ACC112 (cell line): ENCODE results near the gene MLH1.
"Not testable (repeated sequence)": the region's sequence is repeated elsewhere in the genome, so short reads cannot be mapped to it uniquely, and the experiment has no call there.

Experiments used
- H2AFZ ChIP-seq: fragments of 200-600 bp; sonication (generic); one replicate; pipeline ENCODE4 v1.6.0; 2017; ENCODE audit warnings: antibody characterized with exemption, low read length; ENCODE audit not compliant: unreplicated experiment
- H3K27ac ChIP-seq: fragments of 200-600 bp; sonication (generic); 2 replicates; pipeline ENCODE4 v1.5.1; 2014; ENCODE audit warnings: low read depth, mild to moderate bottlenecking, antibody characterized with exemption, low read length, moderate library complexity
- H3K27me3 ChIP-seq: fragments of 200-600 bp; sonication (generic); 2 replicates; pipeline ENCODE4 v1.6.1; 2014; ENCODE audit warnings: mild to moderate bottlenecking, antibody characterized with exemption, low read length, moderate library complexity, mixed read lengths; ENCODE audit not compliant: insufficient read depth
- H3K36me3 ChIP-seq: fragments of 200-600 bp; sonication (generic); 2 replicates; pipeline ENCODE4 v1.6.1; 2016; ENCODE audit warnings: mild to moderate bottlenecking, antibody characterized with exemption, low read length, moderate library complexity, mixed read lengths; ENCODE audit not compliant: insufficient read depth
- H3K4me1 ChIP-seq: fragments of 200-600 bp; sonication (generic); one replicate; pipeline ENCODE4 v1.6.1; 2016; ENCODE audit warnings: low read length, mixed read lengths; ENCODE audit not compliant: insufficient read depth, unreplicated experiment, control insufficient read depth
- H3K4me3 ChIP-seq: fragments of 200-600 bp; sonication (generic); 2 replicates; pipeline ENCODE4 v1.5.1; 2014; ENCODE audit warnings: mild to moderate bottlenecking, low read depth, low read length
- H3K79me2 ChIP-seq: fragments of 200-600 bp; sonication (generic); one replicate; pipeline ENCODE4 v1.6.0; 2016; ENCODE audit warnings: low read length; ENCODE audit not compliant: control insufficient read depth, unreplicated experiment, insufficient read depth

MLH1 gene

GRCh38 chr3:36957862-36958686 lies 35.2 kb upstream of the MLH1 start:
- Histone ChIP-seq H3K27me3 (no peaks in the 10 kb centered on the region), H2AFZ (no peak overlapping the region), H3K4me1 (peaks cover 34% of the 10 kb centered on the region), H3K36me3 (no peaks in the 10 kb centered on the region), H3K79me2 (no peaks in the 10 kb centered on the region), H3K4me3 (peak overlapping the region; percentile 56), H3K27ac (peak overlapping the region; percentile 93)

GRCh38 chr3:36959821-36960220 lies 33.5 kb upstream of the MLH1 start:
- H3K79me2 ChIP-seq: no peaks in the 10 kb centered on the region
- no peak overlapping the region for H2AFZ ChIP-seq
- no peaks in the 10 kb centered on the region for H3K36me3 ChIP-seq
- peaks cover 27% of the 10 kb centered on the region for H3K4me1 ChIP-seq
- H3K4me3 ChIP-seq: no peak overlapping the region
- H3K27ac ChIP-seq: no peak overlapping the region
- no peaks in the 10 kb centered on the region for H3K27me3 ChIP-seq

- H2AFZ ChIP-seq: no peak overlapping the region
- peaks cover 23% of the 10 kb centered on the region for H3K4me1 ChIP-seq
- H3K27ac ChIP-seq: no peak overlapping the region
- H3K27me3 ChIP-seq: no peaks in the 10 kb centered on the region
- no peaks in the 10 kb centered on the region for H3K36me3 ChIP-seq
- no peak overlapping the region for H3K4me3 ChIP-seq
- no peaks in the 10 kb centered on the region for H3K79me2 ChIP-seq
Measured at GRCh38 chr3:36960502-36960901, 32.8 kb upstream of the MLH1 start.

- H3K79me2 ChIP-seq, H3K36me3 ChIP-seq: not testable (repeated sequence)
- peaks cover 12% of the 10 kb centered on the region for H3K4me1 ChIP-seq
Measured at GRCh38 chr3:36963008-36963407, 30.3 kb upstream of the MLH1 start.

GRCh38 chr3:36964331-36964730 lies 29.0 kb upstream of the MLH1 start:
- no peak overlapping the region for H2AFZ ChIP-seq
- H3K27ac ChIP-seq: no peak overlapping the region
- H3K4me1 ChIP-seq: peaks cover under 1% of the 10 kb centered on the region
- H3K79me2 ChIP-seq: no peaks in the 10 kb centered on the region
- no peak overlapping the region for H3K4me3 ChIP-seq
- no peaks in the 10 kb centered on the region for H3K36me3 ChIP-seq
- H3K27me3 ChIP-seq: no peaks in the 10 kb centered on the region

More at GRCh38 chr3:36963008-36963407, 30.3 kb upstream of the MLH1 start:
- H3K4me3 ChIP-seq, H3K27ac ChIP-seq, H2AFZ ChIP-seq, H3K27me3 ChIP-seq: not testable (repeated sequence)

- Histone ChIP-seq H3K36me3 (no peaks in the 10 kb centered on the region), H3K27ac (no peak overlapping the region), H2AFZ (no peak overlapping the region), H3K27me3 (no peaks in the 10 kb centered on the region), H3K4me3 (no peak overlapping the region), H3K4me1 (peaks cover 3% of the 10 kb centered on the region), H3K79me2 (no peaks in the 10 kb centered on the region)
Measured at GRCh38 chr3:36964817-36965216, 28.5 kb upstream of the MLH1 start.

- Histone ChIP-seq H3K79me2 (no peaks in the 10 kb centered on the region), H3K36me3 (no peaks in the 10 kb centered on the region), H2AFZ (no peak overlapping the region), H3K27ac (no peak overlapping the region), H3K4me3 (no peak overlapping the region), H3K27me3 (no peaks in the 10 kb centered on the region), H3K4me1 (peaks cover 4% of the 10 kb centered on the region)
Measured at GRCh38 chr3:36965440-36965839, 27.9 kb upstream of the MLH1 start.

- H3K36me3 ChIP-seq: no peaks in the 10 kb centered on the region
- no peak overlapping the region for H3K4me3 ChIP-seq
- no peak overlapping the region for H2AFZ ChIP-seq
- H3K27ac ChIP-seq: no peak overlapping the region
- H3K27me3 ChIP-seq: no peaks in the 10 kb centered on the region
- no peaks in the 10 kb centered on the region for H3K79me2 ChIP-seq
- peaks cover 4% of the 10 kb centered on the region for H3K4me1 ChIP-seq
Measured at GRCh38 chr3:36969085-36969484, 24.2 kb upstream of the MLH1 start.

- H3K4me3 ChIP-seq: no peak overlapping the region
- no peak overlapping the region for H2AFZ ChIP-seq
- no peaks in the 10 kb centered on the region for H3K27me3 ChIP-seq
- H3K27ac ChIP-seq: peak overlapping the region; percentile 24; the same call in 1 of the 2 replicates
- H3K36me3 ChIP-seq: no peaks in the 10 kb centered on the region
- no peaks in the 10 kb centered on the region for H3K79me2 ChIP-seq
- H3K4me1 ChIP-seq: peaks cover 4% of the 10 kb centered on the region
Measured at GRCh38 chr3:36969540-36970432, 23.5 kb upstream of the MLH1 start.

GRCh38 chr3:36972163-36972562 lies 21.2 kb upstream of the MLH1 start:
- Histone ChIP-seq H2AFZ (no peak overlapping the region), H3K4me3 (no peak overlapping the region), H3K27ac (no peak overlapping the region), H3K27me3 (no peaks in the 10 kb centered on the region), H3K36me3 (no peaks in the 10 kb centered on the region), H3K4me1 (peaks cover 4% of the 10 kb centered on the region), H3K79me2 (no peaks in the 10 kb centered on the region)
